KMS-11 (cell line): ENCODE data around the gene RAD51AP1.

Source experiments
- H2AFZ ChIP-seq: fragments of 200-600 bp; sonication (generic); 2 replicates; pipeline ENCODE4 v1.6.1; 2016; ENCODE audit warnings: antibody characterized with exemption, mixed run types, low read depth
- H3K27ac ChIP-seq: fragments of 200-600 bp; sonication (generic); 2 replicates; pipeline ENCODE4 v1.6.1; 2016; ENCODE audit warnings: mild to moderate bottlenecking, mixed run types
- H3K27me3 ChIP-seq: fragments of 200-600 bp; sonication (generic); 2 replicates; pipeline ENCODE4 v1.6.1; 2017; ENCODE audit warnings: mild to moderate bottlenecking, low read depth, mixed run types, moderate library complexity; ENCODE audit not compliant: insufficient read depth
- H3K36me3 ChIP-seq: fragments of 200-600 bp; sonication (generic); 2 replicates; pipeline ENCODE4 v1.6.1; 2017; ENCODE audit warnings: mild to moderate bottlenecking, mixed run types; ENCODE audit not compliant: insufficient read depth
- H3K4me1 ChIP-seq: fragments of 200-600 bp; sonication (generic); 2 replicates; pipeline ENCODE4 v1.6.1; 2016; ENCODE audit warnings: mild to moderate bottlenecking, low read depth, mixed run types; ENCODE audit not compliant: poor library complexity, severe bottlenecking
- H3K4me2 ChIP-seq: fragments of 200-600 bp; sonication (generic); 2 replicates; pipeline ENCODE4 v1.7.0; 2016; ENCODE audit warnings: mild to moderate bottlenecking, mixed run types
- H3K4me3 ChIP-seq: fragments of 200-600 bp; sonication (generic); IDR thresholded peaks from 2 replicates; pipeline ENCODE4 v1.6.1; 2017; ENCODE audit warnings: low read depth, low read length, mixed read lengths; ENCODE audit not compliant: insufficient read depth
- H3K79me2 ChIP-seq: fragments of 200-600 bp; sonication (generic); 2 replicates; pipeline ENCODE4 v1.6.1; 2016; ENCODE audit warnings: low read depth, mixed run types; ENCODE audit not compliant: insufficient read depth
- H3K9ac ChIP-seq: fragments of 200-600 bp; sonication (generic); 2 replicates; pipeline ENCODE4 v1.6.1; 2016; ENCODE audit warnings: mild to moderate bottlenecking, mixed run types
- H4K20me1 ChIP-seq: fragments of 200-600 bp; sonication (generic); 2 replicates; pipeline ENCODE4 v1.6.1; 2016; ENCODE audit warnings: mild to moderate bottlenecking, mixed run types; ENCODE audit not compliant: insufficient read depth
- CTCF ChIP-seq: fragments of 200-600 bp; sonication (generic); conservative IDR thresholded peaks from 2 replicates; pipeline ENCODE4 v1.6.1; 2017; ENCODE audit warnings: low read depth, mild to moderate bottlenecking, antibody characterized with exemption, low read length, moderate library complexity, mixed read lengths

The RAD51AP1 gene

GRCh38 chr12:4595881-4596280, 57.2 kb downstream of the RAD51AP1 start:
- H3K36me3 ChIP-seq, result no peaks in the 10 kb centered on the region
- no peak overlapping the region for H3K4me2 ChIP-seq
- no peak overlapping the region for H3K4me3 ChIP-seq
- H4K20me1 ChIP-seq, result no peaks in the 10 kb centered on the region
- no peak overlapping the region for H2AFZ ChIP-seq
- no peaks in the 10 kb centered on the region for H3K27me3 ChIP-seq
- H3K79me2 ChIP-seq, result no peaks in the 10 kb centered on the region
- no peaks in the 10 kb centered on the region for H3K4me1 ChIP-seq
- no peak overlapping the region for H3K27ac ChIP-seq
- TF ChIP-seq CTCF, result no peak
- no peak overlapping the region for H3K9ac ChIP-seq

- Histone ChIP-seq H4K20me1 (no peaks in the 10 kb centered on the region), H3K4me3 (no peak overlapping the region), H3K79me2 (no peaks in the 10 kb centered on the region; the same call in 1 of the 2 replicates), H2AFZ (no peak overlapping the region), H3K36me3 (no peaks in the 10 kb centered on the region), H3K4me2 (no peak overlapping the region), H3K27ac (no peak overlapping the region), H3K9ac (no peak overlapping the region), H3K27me3 (no peaks in the 10 kb centered on the region), H3K4me1 (peaks cover 12% of the 10 kb centered on the region)
- TF ChIP-seq CTCF, result no peak
Measured at GRCh38 chr12:4603421-4603820, 64.7 kb downstream of the RAD51AP1 start.

- TF ChIP-seq CTCF, result no peak
Measured at GRCh38 chr12:4603946-4604345, 65.3 kb downstream of the RAD51AP1 start.

GRCh38 chr12:4604684-4605193, 66.0 kb downstream of the RAD51AP1 start:
- Histone ChIP-seq H3K4me2 (peak overlapping the region; percentile 67), H3K9ac (peak overlapping the region; percentile 76; the same call in 1 of the 2 replicates), H2AFZ (peak overlapping the region; percentile 72), H3K36me3 (no peaks in the 10 kb centered on the region), H4K20me1 (no peaks in the 10 kb centered on the region), H3K4me1 (peaks cover 12% of the 10 kb centered on the region), H3K27ac (no peak overlapping the region), H3K4me3 (no peak overlapping the region), H3K79me2 (no peaks in the 10 kb centered on the region; the same call in 1 of the 2 replicates), H3K27me3 (no peaks in the 10 kb centered on the region)
- TF ChIP-seq CTCF, result peak; percentile 94

More at GRCh38 chr12:4603946-4604345, 65.3 kb downstream of the RAD51AP1 start:
- no peak overlapping the region for H2AFZ ChIP-seq
- H3K4me3 ChIP-seq, result no peak overlapping the region
- no peak overlapping the region for H3K4me2 ChIP-seq
- no peaks in the 10 kb centered on the region for H4K20me1 ChIP-seq
- H3K27me3 ChIP-seq, result no peaks in the 10 kb centered on the region
- no peaks in the 10 kb centered on the region for H3K36me3 ChIP-seq
- H3K27ac ChIP-seq, result no peak overlapping the region
- H3K9ac ChIP-seq, result no peak overlapping the region
- H3K4me1 ChIP-seq, result peaks cover 12% of the 10 kb centered on the region
- H3K79me2 ChIP-seq, result no peaks in the 10 kb centered on the region; the same call in 1 of the 2 replicates
